Hepatocyte (in vitro differentiated cells): ENCODE data around the gene CLRN2. TPM values are rescaled to one million over a fixed set of nuclear protein-coding genes. Genes with fewer than 3 reads are reported as not detected.

ENCODE experiments used
- DNase-seq: peaks from one replicate; pipeline ENCODE4 v3.0.0-alpha.2; 2016; ENCODE audit warnings: low spot score
- H2AFZ ChIP-seq: fragments of 200-600 bp; sonication (generic); 2 replicates; pipeline ENCODE4 v1.6.0; 2016; ENCODE audit warnings: antibody characterized with exemption, mild to moderate bottlenecking
- H3K27ac ChIP-seq: fragments of 200-600 bp; sonication (generic); 2 replicates; pipeline ENCODE4 v1.5.1; 2016; ENCODE audit warnings: mild to moderate bottlenecking
- H3K27me3 ChIP-seq: fragments of 200-600 bp; sonication (generic); 2 replicates; pipeline ENCODE4 v1.6.1; 2016
- H3K36me3 ChIP-seq: fragments of 200-600 bp; sonication (generic); replicated peaks from 2 replicates; pipeline ENCODE4 v1.5.1; 2016; ENCODE audit warnings: low read depth; ENCODE audit not compliant: insufficient read depth
- H3K4me1 ChIP-seq: fragments of 200-600 bp; sonication (generic); 2 replicates; pipeline ENCODE4 v1.5.1; 2016; ENCODE audit warnings: mild to moderate bottlenecking, moderate library complexity; ENCODE audit not compliant: insufficient read depth
- H3K4me2 ChIP-seq: fragments of 200-600 bp; sonication (generic); 2 replicates; pipeline ENCODE4 v1.6.0; 2016
- H3K4me3 ChIP-seq: fragments of 200-600 bp; sonication (generic); 2 replicates; pipeline ENCODE4 v1.5.1; 2016; ENCODE audit warnings: mild to moderate bottlenecking
- H3K79me2 ChIP-seq: fragments of 200-600 bp; sonication (generic); 2 replicates; pipeline ENCODE4 v1.6.0; 2017; ENCODE audit warnings: mild to moderate bottlenecking
- H3K9me2 ChIP-seq: fragments of 200-600 bp; sonication (generic); replicated peaks from 2 replicates; pipeline ENCODE4 v1.6.0; 2017; ENCODE audit warnings: mild to moderate bottlenecking; ENCODE audit not compliant: insufficient read depth
- H3K9me3 ChIP-seq: fragments of 200-600 bp; sonication (generic); 2 replicates; pipeline ENCODE4 v1.5.1; 2016; ENCODE audit warnings: low read depth, mild to moderate bottlenecking
- H4K20me1 ChIP-seq: fragments of 200-600 bp; sonication (generic); 2 replicates; pipeline ENCODE4 v1.6.0; 2016; ENCODE audit warnings: mild to moderate bottlenecking; ENCODE audit not compliant: insufficient read depth, poor library complexity, severe bottlenecking
- CTCF ChIP-seq: fragments of 200-600 bp; sonication (generic); IDR thresholded peaks from 2 replicates; pipeline ENCODE4 v1.5.1; 2016; ENCODE audit warnings: antibody characterized with exemption, mild to moderate bottlenecking; ENCODE audit not compliant: poor library complexity
- EZH2 ChIP-seq: fragments of 200-600 bp; sonication (generic); IDR thresholded peaks from 2 replicates; pipeline ENCODE4 v1.6.1; 2016; ENCODE audit warnings: antibody characterized with exemption, mild to moderate bottlenecking, borderline replicate concordance
- EZH2phosphoT487 ChIP-seq: fragments of 200-600 bp; sonication (generic); IDR thresholded peaks from one replicate; pipeline ENCODE4 v1.6.1; 2018; ENCODE audit warnings: antibody characterized with exemption, mild to moderate bottlenecking, low read depth, moderate library complexity; ENCODE audit not compliant: unreplicated experiment, severe bottlenecking
- WGBS: methylation state at CpG from one replicate; pipeline ENCODE4 v1.1.6; 2016; ENCODE audit warnings: low lambda C conversion rate; ENCODE audit errors: missing lambda C conversion rate; 5-methylcytosine and 5-hydroxymethylcytosine counted together
- polyA plus RNA-seq: library from polyadenylated mRNA; unstranded; fragments of >200 nt; fragmentation: Nextera tagmentation; extraction: Ambion mirVana; gene quantifications from 2 replicates; pipeline ENCODE4 v1.2.1, GENCODE V29; 2016
- total RNA-seq: library from RNA; depleted of rRNA; stranded (reverse); fragments of >200 nt; gene quantifications from 2 replicates; pipeline ENCODE4 v1.2.3, GENCODE V29; 2014

CLRN2 gene
- total and polyA plus RNA-seq, 2 experiments from 2014 or later = not detected

GRCh38 chr4:17546678-17547077 is 31.7 kb downstream of the CLRN2 start:
- H3K79me2 ChIP-seq = no peaks in the 10 kb centered on the region
- H3K9me3 ChIP-seq = no peaks in the 10 kb centered on the region
- TF ChIP-seq CTCF (no peak), EZH2 (no peak)
- DNase-seq = no peak
- H3K27me3 ChIP-seq = no peaks in the 10 kb centered on the region
- no peaks in the 10 kb centered on the region for H3K4me1 ChIP-seq
- H2AFZ ChIP-seq = no peak overlapping the region
- no peaks in the 10 kb centered on the region for H3K36me3 ChIP-seq
- no peak overlapping the region for H3K4me2 ChIP-seq
- H4K20me1 ChIP-seq = no peaks in the 10 kb centered on the region
- no peak overlapping the region for H3K4me3 ChIP-seq
- no peak overlapping the region for H3K27ac ChIP-seq
- 88% methylated on average over 12 of the region's 12 CpGs for WGBS
- no peaks in the 10 kb centered on the region for H3K9me2 ChIP-seq

GRCh38 chr4:17550549-17550948 is 35.6 kb downstream of the CLRN2 start:
- Histone ChIP-seq H2AFZ (no peak overlapping the region), H3K27me3 (no peaks in the 10 kb centered on the region), H3K4me3 (no peak overlapping the region), H3K27ac (no peak overlapping the region), H3K9me3 (no peaks in the 10 kb centered on the region), H3K9me2 (no peaks in the 10 kb centered on the region), H3K4me2 (no peak overlapping the region), H3K36me3 (no peaks in the 10 kb centered on the region), H3K79me2 (no peaks in the 10 kb centered on the region), H3K4me1 (no peaks in the 10 kb centered on the region), H4K20me1 (no peaks in the 10 kb centered on the region)
- WGBS = 79% methylated on average over 3 of the region's 3 CpGs
- no peak for DNase-seq
- TF ChIP-seq EZH2 (no peak), EZH2phosphoT487 (no peak), CTCF (no peak)

GRCh38 chr4:17552427-17552826 is 37.5 kb downstream of the CLRN2 start:
- no peak overlapping the region for H2AFZ ChIP-seq
- no peak for DNase-seq

More at GRCh38 chr4:17552427-17552826, 37.5 kb downstream of the CLRN2 start:
- WGBS = 25% methylated on average over 5 of the region's 5 CpGs
- TF ChIP-seq EZH2phosphoT487 = no peak
- TF ChIP-seq CTCF = no peak
- no peak for TF ChIP-seq EZH2
- Histone ChIP-seq H3K27ac (no peak overlapping the region), H3K27me3 (no peaks in the 10 kb centered on the region), H3K79me2 (no peaks in the 10 kb centered on the region), H4K20me1 (no peaks in the 10 kb centered on the region), H3K9me3 (no peaks in the 10 kb centered on the region), H3K9me2 (no peaks in the 10 kb centered on the region), H3K4me1 (no peaks in the 10 kb centered on the region), H3K36me3 (no peaks in the 10 kb centered on the region), H3K4me3 (no peak overlapping the region), H3K4me2 (no peak overlapping the region)
